Measurements from ENCODE around the gene KLRG1. TPM values are rescaled to one million over a fixed set of nuclear protein-coding genes. Genes with fewer than 3 reads are reported as not detected.

KLRG1 gene
- total RNA-seq, 1 donor from 2014 or later, result 7.8 TPM

- no peak for DNase-seq
These were observed 54.4 kb downstream of the KLRG1 start for GRCh38 chr12:9043766-9044165.

- DNase-seq, result no peak
These were observed 57.8 kb downstream of the KLRG1 start for GRCh38 chr12:9047105-9047504.

GRCh38 chr12:9048930-9049329, 59.6 kb downstream of the KLRG1 start:
- DNase-seq, result no peak

- no peak for DNase-seq
These were observed 60.3 kb downstream of the KLRG1 start for GRCh38 chr12:9049520-9050133.

GRCh38 chr12:9050521-9051157, 61.3 kb downstream of the KLRG1 start:
- no peak for DNase-seq

GRCh38 chr12:9051158-9051550, 61.8 kb downstream of the KLRG1 start:
- DNase-seq, result no peak

- DNase-seq, result no peak
These were observed 63.3 kb downstream of the KLRG1 start for GRCh38 chr12:9052610-9053009.

Other genes starting within 250 kb of the KLRG1 start
- 1.2 TPM for gene A2ML1, start 166.9 kb upstream of the KLRG1 start, total RNA-seq
- 28.7 TPM for gene PHC1, start 75.0 kb upstream of the KLRG1 start, total RNA-seq
- gene M6PR, start 39.9 kb upstream of the KLRG1 start, total RNA-seq, result 81.9 TPM
- 44.5 TPM for gene A2M, start 126.4 kb downstream of the KLRG1 start, total RNA-seq
- not detected for gene PZP, start 218.8 kb downstream of the KLRG1 start, total RNA-seq